Endothelial cell (in vitro differentiated cells): ENCODE data around the gene SUSD6. TPM values are rescaled to one million over a fixed set of nuclear protein-coding genes. Genes with fewer than 3 reads are reported as not detected.

Experiments used
- DNase-seq: peaks from one replicate; pipeline ENCODE4 v3.0.0; 2021; ENCODE audit warnings: low spot score
- H3K27ac Mint-ChIP-seq: one replicate; pipeline ENCODE4 v1.8.0; 2021; ENCODE audit warnings: mixed read lengths, inconsistent platforms; ENCODE audit not compliant: unreplicated experiment
- H3K27me3 Mint-ChIP-seq: one replicate; pipeline ENCODE4 v1.8.0; 2021; ENCODE audit warnings: mild to moderate bottlenecking, moderate library complexity, mixed read lengths, inconsistent platforms; ENCODE audit not compliant: unreplicated experiment
- H3K36me3 Mint-ChIP-seq: one replicate; pipeline ENCODE4 v1.8.0; 2021; ENCODE audit warnings: mild to moderate bottlenecking, low read depth, mixed read lengths, inconsistent platforms; ENCODE audit not compliant: unreplicated experiment
- H3K4me1 Mint-ChIP-seq: one replicate; pipeline ENCODE4 v1.8.0; 2021; ENCODE audit warnings: mild to moderate bottlenecking, mixed read lengths, inconsistent platforms; ENCODE audit not compliant: unreplicated experiment
- H3K4me3 Mint-ChIP-seq: one replicate; pipeline ENCODE4 v1.8.0; 2021; ENCODE audit warnings: mild to moderate bottlenecking, mixed read lengths, inconsistent platforms; ENCODE audit not compliant: unreplicated experiment
- H3K9me3 Mint-ChIP-seq: one replicate; pipeline ENCODE4 v1.8.0; 2021; ENCODE audit warnings: mixed read lengths, inconsistent platforms; ENCODE audit not compliant: unreplicated experiment
- total RNA-seq: library from RNA; stranded (reverse); fragmentation: NEBNext Ultra II Directional; extraction: Animal tissue kit (Norgen Biotek cat#: 25700); gene quantifications from one replicate; pipeline ENCODE4 v1.2.1, GENCODE V29; 2021; ENCODE audit not compliant: unreplicated experiment
- TF ChIP-seq, protein P1 (sequence below): fragments of 200-600 bp; sonication (generic); IDR thresholded peaks from one replicate; pipeline ENCODE4 v1.5.0; 2021; ENCODE audit warnings: antibody characterized with exemption; ENCODE audit not compliant: unreplicated experiment

Gene SUSD6
- total RNA-seq, 1 donor from 2014 or later: 71.5 TPM

DNA sequence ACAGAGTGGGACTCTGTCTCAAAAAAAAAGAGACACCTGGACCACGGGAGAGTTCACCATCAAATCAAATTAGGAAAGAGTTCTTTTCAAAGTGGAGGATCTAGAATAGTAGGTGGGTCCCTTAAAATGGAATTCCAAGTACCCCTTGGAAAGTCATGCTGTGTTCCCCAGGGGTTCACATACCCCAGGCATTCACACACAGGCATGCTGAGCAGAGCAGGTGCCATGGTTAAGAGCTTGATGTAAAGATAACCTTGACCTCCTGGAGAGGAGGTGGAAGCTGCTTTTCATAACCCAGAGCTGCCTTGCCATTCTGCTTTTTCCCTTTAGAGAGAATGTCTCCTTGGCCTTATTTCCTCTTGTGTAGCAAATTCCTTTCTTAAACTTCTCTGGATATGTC, 141.4 kb downstream of the SUSD6 start:
- Mint-ChIP-seq H3K36me3 (no peaks in the 10 kb centered on the region), H3K4me1 (no peaks in the 10 kb centered on the region), H3K27ac (no peak overlapping the region), H3K9me3 (no peaks in the 10 kb centered on the region), H3K4me3 (no peak overlapping the region), H3K27me3 (peaks cover 4% of the 10 kb centered on the region)
- TF ChIP-seq, protein P1, sequence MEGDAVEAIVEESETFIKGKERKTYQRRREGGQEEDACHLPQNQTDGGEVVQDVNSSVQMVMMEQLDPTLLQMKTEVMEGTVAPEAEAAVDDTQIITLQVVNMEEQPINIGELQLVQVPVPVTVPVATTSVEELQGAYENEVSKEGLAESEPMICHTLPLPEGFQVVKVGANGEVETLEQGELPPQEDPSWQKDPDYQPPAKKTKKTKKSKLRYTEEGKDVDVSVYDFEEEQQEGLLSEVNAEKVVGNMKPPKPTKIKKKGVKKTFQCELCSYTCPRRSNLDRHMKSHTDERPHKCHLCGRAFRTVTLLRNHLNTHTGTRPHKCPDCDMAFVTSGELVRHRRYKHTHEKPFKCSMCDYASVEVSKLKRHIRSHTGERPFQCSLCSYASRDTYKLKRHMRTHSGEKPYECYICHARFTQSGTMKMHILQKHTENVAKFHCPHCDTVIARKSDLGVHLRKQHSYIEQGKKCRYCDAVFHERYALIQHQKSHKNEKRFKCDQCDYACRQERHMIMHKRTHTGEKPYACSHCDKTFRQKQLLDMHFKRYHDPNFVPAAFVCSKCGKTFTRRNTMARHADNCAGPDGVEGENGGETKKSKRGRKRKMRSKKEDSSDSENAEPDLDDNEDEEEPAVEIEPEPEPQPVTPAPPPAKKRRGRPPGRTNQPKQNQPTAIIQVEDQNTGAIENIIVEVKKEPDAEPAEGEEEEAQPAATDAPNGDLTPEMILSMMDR: no peak
- DNase-seq: no peak

DNA sequence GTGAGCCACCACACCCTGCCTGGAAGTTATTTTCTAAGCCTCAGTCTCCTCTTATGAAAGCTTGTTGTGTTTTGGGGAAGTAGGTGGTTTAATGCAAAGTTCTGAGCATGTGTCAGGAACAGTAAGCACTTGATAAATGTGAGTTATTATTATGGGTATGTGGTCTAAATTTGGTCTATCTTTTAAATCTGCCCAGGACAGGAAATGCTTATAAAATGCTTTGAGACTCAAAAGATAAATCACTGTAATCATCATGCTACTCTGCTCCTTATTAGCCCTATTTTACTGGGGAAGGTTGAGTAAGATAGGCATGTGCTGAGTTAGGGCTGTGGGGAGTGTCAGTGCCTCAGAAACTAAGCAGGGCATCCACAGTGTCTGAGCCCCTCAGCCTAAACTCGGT, 142.5 kb downstream of the SUSD6 start:
- TF ChIP-seq, protein P1: no peak
- Mint-ChIP-seq H3K4me1 (no peaks in the 10 kb centered on the region), H3K9me3 (no peaks in the 10 kb centered on the region), H3K36me3 (no peaks in the 10 kb centered on the region), H3K27ac (no peak overlapping the region), H3K4me3 (no peak overlapping the region), H3K27me3 (peaks cover 4% of the 10 kb centered on the region)
- DNase-seq: no peak

DNA sequence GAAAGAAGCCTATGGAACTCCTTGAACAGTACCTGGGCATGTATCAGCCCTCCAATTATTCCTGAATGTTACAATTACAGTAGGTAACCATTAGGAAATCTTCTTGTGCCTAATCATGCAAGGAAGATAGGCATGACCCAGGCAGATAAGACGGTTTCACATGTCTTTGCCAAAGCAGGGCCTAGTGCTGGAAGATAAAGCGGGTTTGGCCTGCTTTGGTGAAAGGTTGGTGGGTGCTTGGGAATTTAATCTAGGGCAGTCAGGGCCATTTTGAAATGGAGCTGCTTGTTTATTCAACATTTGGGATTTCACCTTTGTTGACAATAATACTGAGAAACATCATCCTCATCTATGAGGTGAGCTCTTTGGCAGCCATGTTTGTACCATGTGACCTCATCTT, 143.1 kb downstream of the SUSD6 start:
- H3K27ac Mint-ChIP-seq: no peak overlapping the region
- no peaks in the 10 kb centered on the region for H3K36me3 Mint-ChIP-seq
- no peak overlapping the region for H3K4me3 Mint-ChIP-seq
- peaks cover 4% of the 10 kb centered on the region for H3K27me3 Mint-ChIP-seq
- TF ChIP-seq, protein P1: no peak
- no peaks in the 10 kb centered on the region for H3K4me1 Mint-ChIP-seq
- DNase-seq: no peak
- H3K9me3 Mint-ChIP-seq: no peaks in the 10 kb centered on the region

DNA sequence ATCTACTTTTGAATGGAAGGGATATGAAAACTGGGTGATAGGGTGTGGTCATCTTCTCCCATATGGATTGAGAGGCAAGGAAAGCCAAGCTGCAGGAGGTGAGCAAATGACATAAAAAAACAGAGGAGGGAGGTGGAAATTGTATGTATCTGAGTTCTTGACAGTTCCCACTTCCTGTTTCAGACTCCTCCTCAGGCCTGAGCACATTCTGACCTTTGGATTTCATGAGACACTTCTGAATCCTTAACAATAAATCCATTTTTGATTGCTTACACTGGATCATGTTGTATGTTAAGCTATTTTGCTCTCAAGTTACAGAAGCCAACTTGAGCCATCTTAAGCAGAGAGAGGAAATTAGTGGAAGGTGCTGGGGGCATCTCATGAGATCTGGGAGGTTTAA, 143.9 kb downstream of the SUSD6 start:
- Mint-ChIP-seq H3K9me3 (no peaks in the 10 kb centered on the region), H3K27ac (no peak overlapping the region), H3K4me1 (no peaks in the 10 kb centered on the region), H3K27me3 (peaks cover 4% of the 10 kb centered on the region), H3K4me3 (no peak overlapping the region), H3K36me3 (no peaks in the 10 kb centered on the region)
- DNase-seq: no peak
- TF ChIP-seq, protein P1: no peak

DNA sequence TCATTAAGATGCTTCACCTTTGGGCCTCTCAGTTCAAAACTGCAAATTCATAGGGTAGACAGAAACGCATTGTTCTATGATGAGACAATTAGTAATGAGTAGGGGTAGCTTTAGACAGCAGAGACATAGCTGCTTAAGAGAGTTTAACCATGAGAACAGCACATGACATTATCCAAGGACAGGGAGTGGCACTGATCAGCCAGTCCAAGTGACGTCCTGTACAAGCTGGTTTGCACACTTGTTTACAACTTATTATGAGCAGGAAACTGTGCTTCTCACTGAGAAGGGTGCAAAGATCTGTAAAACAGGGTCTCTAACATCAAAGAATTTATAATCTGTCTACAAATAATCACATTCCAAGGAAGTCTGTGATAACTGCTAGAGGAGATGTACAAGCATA, 144.4 kb downstream of the SUSD6 start:
- DNase-seq: no peak
- Mint-ChIP-seq H3K27ac (no peak overlapping the region), H3K9me3 (no peaks in the 10 kb centered on the region), H3K27me3 (peaks cover 4% of the 10 kb centered on the region), H3K36me3 (no peaks in the 10 kb centered on the region), H3K4me3 (no peak overlapping the region), H3K4me1 (no peaks in the 10 kb centered on the region)
- TF ChIP-seq, protein P1: no peak
